ENCODE results near the gene SSH2. TPM values are rescaled to one million over a fixed set of nuclear protein-coding genes. Genes with fewer than 3 reads are reported as not detected.

SSH2 gene
- total RNA-seq, 1 experiment from 2014 or later: 14.6 TPM

- no peaks in the 10 kb centered on the region for H3K9me3 Mint-ChIP-seq
- H3K56ac ChIP-seq (ENCODE audit: insufficient read length, low read depth, low read length): no peak overlapping the region
- H2AK5ac ChIP-seq (ENCODE audit: insufficient read length, low read length): no peak overlapping the region
- no peak overlapping the region for H4K5ac ChIP-seq (ENCODE audit: insufficient read length, low read depth, low read length)
- H3K36me3 Mint-ChIP-seq (ENCODE audit: insufficient read depth in 1 of 3, low read depth in 3 of 3): no peaks in the 10 kb centered on the region
- H2BK12ac ChIP-seq (ENCODE audit: insufficient read length, low read depth, low read length): no peak overlapping the region
- no peak overlapping the region for H2BK5ac ChIP-seq (ENCODE audit: insufficient read length, low read length)
- H3K4ac ChIP-seq (ENCODE audit: low read depth, low read length): no peak overlapping the region
- WGBS (ENCODE audit: extremely low coverage, insufficient read length, low lambda C conversion rate): no CpG with 5 or more reads among the region's 3 CpGs
- no peak overlapping the region for H2BK120ac ChIP-seq (ENCODE audit: low read depth, low read length, poor library complexity, severe bottlenecking)
- H3K4me2 ChIP-seq (ENCODE audit: insufficient read depth, insufficient read length, low read length): no peak overlapping the region
- H2AFZ ChIP-seq (ENCODE audit: low read length): no peak overlapping the region
- no peak overlapping the region for H2BK20ac ChIP-seq (ENCODE audit: low read depth, low read length, poor library complexity, severe bottlenecking)
- H3K27ac ChIP-seq (ENCODE audit: insufficient read length, low read depth, low read length): no peak overlapping the region
- no peaks in the 10 kb centered on the region for H3K4me1 Mint-ChIP-seq
- H2BK15ac ChIP-seq (ENCODE audit: low read depth, low read length): no peak overlapping the region
- H3K27ac Mint-ChIP-seq: no peak overlapping the region; a peak in 1 of 7 replicates
- no peak overlapping the region for H4K8ac ChIP-seq (replicated peaks; ENCODE audit: insufficient read length, low read depth, low read length)
- H3K4me3 Mint-ChIP-seq: no peak overlapping the region
- no peak overlapping the region for H3T11ph ChIP-seq (ENCODE audit: low read length)
- no peak overlapping the region for H3K14ac ChIP-seq (ENCODE audit: insufficient read depth, low read length)
- no peaks in the 10 kb centered on the region for H3K4me1 ChIP-seq (ENCODE audit: insufficient read depth, low read length)
- no peaks in the 10 kb centered on the region for H3K79me2 ChIP-seq (ENCODE audit: insufficient read depth, low read length)
- no peaks in the 10 kb centered on the region for H3K79me1 ChIP-seq (ENCODE audit: insufficient read depth, low read depth, low read length, poor library complexity, severe bottlenecking)
- no peaks in the 10 kb centered on the region for H3K9me3 ChIP-seq (ENCODE audit: control insufficient read depth, low read depth, low read length)
- no peaks in the 10 kb centered on the region for H4K20me1 ChIP-seq (ENCODE audit: control insufficient read depth, insufficient read depth, insufficient read length)
- DNase-seq: no peak
- H3K9ac ChIP-seq (ENCODE audit: extremely low read depth, insufficient read length, low read length): no peak overlapping the region
- H3K23ac ChIP-seq (ENCODE audit: insufficient read length, low read depth, low read length): no peak overlapping the region
- no peaks in the 10 kb centered on the region for H3K23me2 ChIP-seq (ENCODE audit: insufficient read length, low read depth, low read length, poor library complexity, severe bottlenecking)
- TF ChIP-seq, protein P1, sequence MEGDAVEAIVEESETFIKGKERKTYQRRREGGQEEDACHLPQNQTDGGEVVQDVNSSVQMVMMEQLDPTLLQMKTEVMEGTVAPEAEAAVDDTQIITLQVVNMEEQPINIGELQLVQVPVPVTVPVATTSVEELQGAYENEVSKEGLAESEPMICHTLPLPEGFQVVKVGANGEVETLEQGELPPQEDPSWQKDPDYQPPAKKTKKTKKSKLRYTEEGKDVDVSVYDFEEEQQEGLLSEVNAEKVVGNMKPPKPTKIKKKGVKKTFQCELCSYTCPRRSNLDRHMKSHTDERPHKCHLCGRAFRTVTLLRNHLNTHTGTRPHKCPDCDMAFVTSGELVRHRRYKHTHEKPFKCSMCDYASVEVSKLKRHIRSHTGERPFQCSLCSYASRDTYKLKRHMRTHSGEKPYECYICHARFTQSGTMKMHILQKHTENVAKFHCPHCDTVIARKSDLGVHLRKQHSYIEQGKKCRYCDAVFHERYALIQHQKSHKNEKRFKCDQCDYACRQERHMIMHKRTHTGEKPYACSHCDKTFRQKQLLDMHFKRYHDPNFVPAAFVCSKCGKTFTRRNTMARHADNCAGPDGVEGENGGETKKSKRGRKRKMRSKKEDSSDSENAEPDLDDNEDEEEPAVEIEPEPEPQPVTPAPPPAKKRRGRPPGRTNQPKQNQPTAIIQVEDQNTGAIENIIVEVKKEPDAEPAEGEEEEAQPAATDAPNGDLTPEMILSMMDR (conservative IDR thresholded peaks at IDR 0.05): no peak
- no peak overlapping the region for H4K91ac ChIP-seq (ENCODE audit: insufficient read length, low read depth, low read length)
- no peaks in the 10 kb centered on the region for H3K27me3 ChIP-seq (ENCODE audit: insufficient read depth, low read length)
- no peak overlapping the region for H3K18ac ChIP-seq (ENCODE audit: insufficient read length, low read depth, low read length)
- H3K27me3 Mint-ChIP-seq (ENCODE audit: low read depth): no peaks in the 10 kb centered on the region
These were observed 236.3 kb downstream of the SSH2 start for GRCh38 chr17:29693751-29694150.

Measured in H9 (cell line).